Pancreas (tissue), 10 donors: ENCODE measurements around the gene AP3D1. TPM values are rescaled to one million over a fixed set of nuclear protein-coding genes. Genes with fewer than 3 reads are reported as not detected.

ENCODE experiments used
- ATAC-seq, 4 donors: fragments of 200-7000 bp; cut with Tn5 transposase; one replicate each; pipeline versions ENCODE4 v1.8.0 to v1.9.1; 2020; ENCODE audit warnings: mild to moderate bottlenecking in 4 of 4, moderate library complexity in 4 of 4
- DNase-seq, 6 donors: peaks; one replicate each; pipeline ENCODE4 v3.0.0-alpha.2; 2020
- FAIRE-seq: peaks from 2 replicates; lab custom pipeline; 2012; peaks lifted over from hg19 to GRCh38; lab: Jason Lieb, UNC
- H3K27ac ChIP-seq, 4 donors: fragments of 200-600 bp; sonication (generic); 1 replicate in 3 of 4; 2 replicates in 1 of 4; pipeline versions ENCODE4 v1.5.0 to v1.8.0; 2020
- H3K27me3 ChIP-seq, 4 donors: fragments of 200-600 bp; one replicate each; pipeline ENCODE4 v1.8.0; 2021
- H3K36me3 ChIP-seq, 3 donors: fragments of 200-600 bp; sonication (generic) in 1 of 3; one replicate each; pipeline versions ENCODE4 v1.5.0 to v1.8.0; 2020 to 2021
- H3K4me1 ChIP-seq, 3 donors: fragments of 200-600 bp; one replicate each; pipeline ENCODE4 v1.8.0; 2021
- H3K4me3 ChIP-seq, 4 donors: fragments of 200-600 bp; sonication (generic) in 2 of 4; one replicate each; pipeline versions ENCODE4 v1.5.0 to v1.8.0; 2020 to 2021
- H3K9me3 ChIP-seq, 4 donors: fragments of 200-600 bp; one replicate each; pipeline ENCODE4 v1.8.0; 2021
- WGBS, 2 donors: extraction: QIAGEN DNeasy Blood & Tissue Kit; methylation state at CpG; one replicate each; pipeline ENCODE4 v1.1.7; 2013; 5-methylcytosine and 5-hydroxymethylcytosine counted together
- intact Hi-C, 3 donors: fragments of 100-400 bp; cut with DNase I; formaldehyde crosslinking; loops; one replicate each; pipeline versions ENCODE4 v1.11.1 to v1.14.2; 2022
- polyA plus RNA-seq, 2 donors: library from polyadenylated mRNA; stranded (reverse); fragments of 200-250 nt; gene quantifications; one replicate each; pipeline ENCODE4 v1.2.3, GENCODE V29; 2013
- total RNA-seq, 6 donors: library from RNA; stranded (reverse); fragmentation: NEBNext Ultra II Directional in 4 of 6; extraction: Animal tissue kit (Norgen Biotek cat#: 25700) in 4 of 6; gene quantifications; one replicate each; pipeline versions ENCODE4 v1.2.1 to v1.2.4, GENCODE V29; 2021 to 2023
- TF ChIP-seq, protein P1 (sequence below), 4 donors: fragments of 200-600 bp; sonication (generic) in 3 of 4; IDR thresholded peaks; one replicate each; pipeline versions ENCODE4 v1.5.0 to v1.8.0; 2021; ENCODE audit warnings: antibody characterized with exemption in 4 of 4
- donor health status: healthy with polysubstance abuse.
- donor health status: DM: no; HTN: no; CAD: no; lungs with moderate emphysema.
- donor health status: DM: no; HTN: no; CAD: no.
- donor health status: control.
- donor health status: control.
- donor health status: Bipolar disorder and iron deficiency.
- donor health status: DM: yes; HTN: yes; CAD: no.
- donor health status: DM: no; HTN: no; CAD: no.
- donor health status: DM: no; HTN: no; CAD: no.
- donor health status: DM: yes; HTN: yes; CAD: no.

AP3D1 gene
- total and polyA plus RNA-seq, 8 donors, result 75.2 to 105 (median 88.0) TPM

- intact Hi-C loops, result no loop called here
- H3K27me3 ChIP-seq, result no peaks in the 10 kb centered on the region
- WGBS, 2 donors, result 86% methylated on average over 18 to 22 of the region's 22 CpGs
- H3K9me3 ChIP-seq, result no peaks in the 10 kb centered on the region
- FAIRE-seq, result no peak
- H3K27ac ChIP-seq, result no peak overlapping the region
- H3K4me3 ChIP-seq, result no peak overlapping the region
- H3K4me1 ChIP-seq, result no peaks in the 10 kb centered on the region
- TF ChIP-seq, protein P1, sequence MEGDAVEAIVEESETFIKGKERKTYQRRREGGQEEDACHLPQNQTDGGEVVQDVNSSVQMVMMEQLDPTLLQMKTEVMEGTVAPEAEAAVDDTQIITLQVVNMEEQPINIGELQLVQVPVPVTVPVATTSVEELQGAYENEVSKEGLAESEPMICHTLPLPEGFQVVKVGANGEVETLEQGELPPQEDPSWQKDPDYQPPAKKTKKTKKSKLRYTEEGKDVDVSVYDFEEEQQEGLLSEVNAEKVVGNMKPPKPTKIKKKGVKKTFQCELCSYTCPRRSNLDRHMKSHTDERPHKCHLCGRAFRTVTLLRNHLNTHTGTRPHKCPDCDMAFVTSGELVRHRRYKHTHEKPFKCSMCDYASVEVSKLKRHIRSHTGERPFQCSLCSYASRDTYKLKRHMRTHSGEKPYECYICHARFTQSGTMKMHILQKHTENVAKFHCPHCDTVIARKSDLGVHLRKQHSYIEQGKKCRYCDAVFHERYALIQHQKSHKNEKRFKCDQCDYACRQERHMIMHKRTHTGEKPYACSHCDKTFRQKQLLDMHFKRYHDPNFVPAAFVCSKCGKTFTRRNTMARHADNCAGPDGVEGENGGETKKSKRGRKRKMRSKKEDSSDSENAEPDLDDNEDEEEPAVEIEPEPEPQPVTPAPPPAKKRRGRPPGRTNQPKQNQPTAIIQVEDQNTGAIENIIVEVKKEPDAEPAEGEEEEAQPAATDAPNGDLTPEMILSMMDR (IDR thresholded peaks at IDR 0.05), result no peak
- DNase-seq, result peak in 1 of 6 donors; percentile 68
- no peak for ATAC-seq
- H3K36me3 ChIP-seq, result peaks cover 0 to 21% (median 0%) of the 10 kb centered on the region in 3 donors
These were observed 47.0 kb upstream of the AP3D1 start for GRCh38 chr19:2198317-2198716.

- Histone ChIP-seq H3K27ac (no peak overlapping the region), H3K27me3 (no peaks in the 10 kb centered on the region), H3K36me3 (peaks cover 0 to 20% (median 0%) of the 10 kb centered on the region in 3 donors), H3K9me3 (no peaks in the 10 kb centered on the region), H3K4me3 (no peak overlapping the region), H3K4me1 (no peaks in the 10 kb centered on the region)
- TF ChIP-seq, protein P1 (IDR thresholded peaks at IDR 0.05), result no peak
- FAIRE-seq (no peak), ATAC-seq (no peak), DNase-seq (peak in 1 of 6 donors; percentile 54)
- 89 to 94% methylated on average over 15 of the region's 15 CpGs for WGBS, 2 donors
- intact Hi-C loops, result no loop called here
These were observed 45.9 kb upstream of the AP3D1 start for GRCh38 chr19:2197270-2197669.

DNA sequence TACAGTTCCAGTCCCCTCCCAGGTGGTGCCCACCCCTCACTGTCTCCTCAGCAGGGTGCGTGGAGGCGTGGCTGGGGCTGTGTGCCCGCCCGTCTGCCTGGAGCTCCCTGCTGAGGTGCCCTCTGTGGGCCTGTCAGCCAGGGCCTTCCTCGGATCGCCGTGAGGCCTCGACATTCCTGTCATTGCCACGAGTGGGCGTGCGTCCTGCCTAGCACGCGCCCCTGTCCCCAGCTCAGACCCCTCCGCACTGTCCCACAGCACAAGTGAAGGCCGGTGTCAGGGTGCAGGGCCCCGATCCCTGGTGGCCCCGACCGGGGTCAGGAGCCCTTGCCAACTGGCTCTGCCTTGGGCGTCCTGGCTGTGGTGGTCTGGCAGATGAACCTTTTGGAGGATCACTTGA is 44.5 kb upstream of the AP3D1 start:
- DNase-seq (peak in 1 of 6 donors; percentile 54), FAIRE-seq (no peak), ATAC-seq (no peak)
- intact Hi-C loops, result no loop called here
- Histone ChIP-seq H3K36me3 (peaks cover 0 to 33% (median 7%) of the 10 kb centered on the region in 3 donors), H3K27ac (no peak overlapping the region), H3K27me3 (no peaks in the 10 kb centered on the region), H3K4me1 (no peaks in the 10 kb centered on the region), H3K9me3 (no peaks in the 10 kb centered on the region), H3K4me3 (no peak overlapping the region)
- 95 to 96% methylated on average over 19 of the region's 19 CpGs for WGBS, 2 donors
- TF ChIP-seq, protein P1 (IDR thresholded peaks at IDR 0.05), result no peak

GRCh38 chr19:2195361-2195760 is 44.0 kb upstream of the AP3D1 start:
- intact Hi-C loops, result no loop called here

DNA sequence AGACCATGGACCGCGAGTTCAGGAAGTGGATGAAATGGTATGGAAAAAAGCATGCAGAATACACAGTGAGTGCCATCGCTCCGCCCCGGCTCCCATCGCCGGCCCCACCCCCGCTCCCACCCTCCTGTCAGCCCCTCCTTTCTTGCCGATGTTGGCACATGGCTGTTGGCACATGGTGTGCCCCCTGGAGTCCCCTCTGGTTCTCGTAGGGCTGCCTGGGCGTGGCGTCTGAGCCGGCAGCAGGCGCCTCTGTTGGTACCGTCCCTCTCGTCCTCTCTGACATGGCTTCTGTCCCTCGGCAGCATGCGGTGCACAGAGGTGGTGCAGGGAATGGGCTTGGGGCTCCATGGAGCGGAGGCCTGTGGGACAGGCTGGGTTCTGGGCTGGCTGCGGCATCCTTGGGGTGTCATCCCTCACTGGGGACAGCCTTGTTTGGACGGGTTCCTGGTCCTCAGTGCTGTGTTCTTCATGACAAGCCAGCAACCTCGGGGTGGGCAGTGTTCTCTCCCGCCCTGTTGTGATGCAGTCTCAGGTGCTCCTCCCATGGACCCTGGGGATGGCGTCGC is 43.2 kb upstream of the AP3D1 start:
- intact Hi-C loops, result no loop called here
- WGBS, 2 donors, result 92 to 94% methylated on average over 25 of the region's 25 CpGs
- H3K36me3 ChIP-seq, result peaks cover 0 to 39% (median 8%) of the 10 kb centered on the region in 3 donors
- no peaks in the 10 kb centered on the region for H3K27me3 ChIP-seq
- TF ChIP-seq, protein P1 (IDR thresholded peaks at IDR 0.05), result no peak
- H3K9me3 ChIP-seq, result no peaks in the 10 kb centered on the region
- FAIRE-seq, result no peak
- no peak for ATAC-seq
- no peak for DNase-seq
- H3K4me3 ChIP-seq, result no peak overlapping the region
- no peaks in the 10 kb centered on the region for H3K4me1 ChIP-seq
- H3K27ac ChIP-seq, result no peak overlapping the region

More at GRCh38 chr19:2195361-2195760, 44.0 kb upstream of the AP3D1 start:
- peaks cover 0 to 33% (median 8%) of the 10 kb centered on the region in 3 donors for H3K36me3 ChIP-seq
- no peak for ATAC-seq
- TF ChIP-seq, protein P1 (IDR thresholded peaks at IDR 0.05), result no peak
- no peak overlapping the region for H3K4me3 ChIP-seq
- DNase-seq, result peak in 1 of 6 donors; percentile 67
- H3K9me3 ChIP-seq, result no peaks in the 10 kb centered on the region
- no peak overlapping the region for H3K27ac ChIP-seq
- H3K27me3 ChIP-seq, result no peaks in the 10 kb centered on the region
- no peak for FAIRE-seq
- H3K4me1 ChIP-seq, result no peaks in the 10 kb centered on the region
- 92 to 93% methylated on average over 13 of the region's 13 CpGs for WGBS, 2 donors
